GM19099 (cell line): ENCODE data around the gene USP48.

Source experiments
- POLR2A ChIP-seq: IDR thresholded peaks from 3 replicates; pipeline ENCODE4 v1.6.1; 2011; ENCODE audit warnings: low read depth; ENCODE audit not compliant: insufficient read length; ENCODE audit errors: extremely low read depth

USP48 gene

DNA sequence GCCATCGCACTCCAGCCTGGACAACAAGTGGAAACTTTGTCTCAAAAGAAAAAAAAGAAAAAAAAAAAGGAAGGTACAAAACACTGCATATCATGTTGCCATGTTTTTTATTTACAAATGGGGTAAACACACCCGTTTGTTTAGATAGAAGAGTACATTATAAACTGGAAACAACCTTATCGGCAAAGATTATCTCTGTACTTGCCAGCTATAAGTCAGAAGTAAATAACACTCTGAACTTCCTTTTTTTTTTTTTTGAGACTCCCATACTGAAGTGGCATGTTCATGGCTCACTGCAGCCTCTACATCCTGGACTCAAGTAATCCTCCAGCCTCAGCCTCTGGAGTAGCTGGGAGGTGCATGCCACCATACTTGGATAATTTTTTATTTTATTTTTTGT is 21.9 kb downstream of the USP48 start:
- no peak for TF ChIP-seq POLR2A

DNA sequence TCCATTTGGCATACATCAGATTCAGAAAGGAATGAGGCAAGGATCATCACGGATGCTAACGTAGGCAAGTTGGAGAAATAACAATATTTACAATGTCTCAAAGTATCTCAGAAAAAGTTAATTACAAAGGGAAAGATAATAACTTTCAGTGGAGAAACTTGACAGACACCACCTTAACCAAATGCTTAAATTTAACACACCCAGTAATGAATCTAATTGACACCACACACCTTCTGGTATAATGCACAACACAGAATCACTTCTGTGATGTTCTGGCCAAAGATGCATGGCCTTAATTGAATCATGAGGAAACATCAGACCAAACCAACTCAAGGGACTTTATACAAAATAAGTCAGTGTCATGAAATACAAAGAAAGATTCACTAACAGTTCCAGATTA is 23.1 kb downstream of the USP48 start:
- no peak for TF ChIP-seq POLR2A

DNA sequence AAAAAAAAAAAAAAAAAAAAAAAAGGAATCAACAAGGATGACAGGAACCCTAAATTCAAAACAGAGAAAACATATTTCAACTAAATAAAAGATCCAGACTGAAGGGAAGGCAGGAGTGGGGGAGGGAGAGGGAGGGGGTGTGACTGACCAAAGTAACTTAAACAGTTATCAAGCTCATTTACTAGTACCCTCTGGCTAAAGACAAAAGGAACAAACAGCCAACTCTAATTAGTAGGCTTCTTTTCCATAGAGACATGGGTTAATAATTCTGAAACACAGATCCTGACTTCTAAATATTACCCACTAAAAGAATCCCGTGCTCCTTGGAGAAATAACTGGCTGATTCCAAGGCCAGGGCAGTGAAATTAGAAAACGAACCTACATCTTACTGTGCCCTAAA is 23.8 kb downstream of the USP48 start:
- TF ChIP-seq POLR2A, result no peak

DNA sequence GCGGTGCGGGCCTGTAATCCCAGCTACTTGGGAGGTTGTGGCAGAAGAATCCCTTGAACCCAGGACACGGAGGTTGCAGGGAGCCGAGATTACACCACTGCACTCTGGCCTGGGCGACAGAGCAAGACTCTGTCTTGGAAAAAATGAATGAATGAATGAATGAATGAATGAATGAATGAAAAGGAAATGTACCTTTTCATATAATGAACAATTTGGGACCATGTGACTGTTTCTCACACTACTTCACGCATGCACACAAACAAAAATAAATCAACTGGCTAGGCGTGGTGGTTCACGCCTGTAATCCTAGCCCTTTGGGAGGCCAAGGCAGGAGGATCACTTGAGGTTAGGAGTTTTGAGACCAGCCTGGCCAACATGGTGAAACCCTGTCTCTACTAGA is 24.3 kb downstream of the USP48 start:
- TF ChIP-seq POLR2A, result no peak

DNA sequence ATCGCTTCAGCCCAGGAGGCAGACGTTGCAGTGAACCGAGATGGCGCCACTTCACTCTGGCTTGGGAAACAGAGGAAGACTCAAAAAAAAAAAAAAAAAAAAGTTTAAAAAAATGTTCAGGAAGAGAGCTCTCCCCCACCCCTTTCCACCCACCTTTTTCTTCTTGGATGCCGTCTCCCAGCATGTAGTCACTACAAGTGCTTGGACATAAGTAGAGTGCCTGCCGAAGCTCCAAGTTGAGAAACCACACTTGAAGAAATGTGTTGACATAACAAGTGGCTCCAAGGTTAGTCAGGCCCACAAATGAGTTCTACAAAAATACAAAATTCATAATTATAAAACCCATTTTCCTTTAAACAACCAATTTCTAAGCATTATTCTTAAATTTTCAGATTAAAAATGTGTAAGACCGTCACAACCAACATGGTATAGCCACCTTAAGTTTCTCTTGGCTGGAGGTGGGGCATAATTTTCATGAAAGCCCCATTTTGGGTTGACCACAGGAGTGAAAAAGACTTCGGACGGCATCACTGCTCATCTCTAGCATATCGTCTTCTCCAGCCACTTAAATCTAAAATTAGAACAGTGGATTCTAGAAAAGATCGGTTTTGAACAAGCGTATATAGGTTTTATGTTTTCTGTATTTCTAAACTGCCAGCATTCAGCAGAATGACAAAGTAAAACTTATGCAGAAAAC is 26.4 kb downstream of the USP48 start:
- TF ChIP-seq POLR2A, result no peak

DNA sequence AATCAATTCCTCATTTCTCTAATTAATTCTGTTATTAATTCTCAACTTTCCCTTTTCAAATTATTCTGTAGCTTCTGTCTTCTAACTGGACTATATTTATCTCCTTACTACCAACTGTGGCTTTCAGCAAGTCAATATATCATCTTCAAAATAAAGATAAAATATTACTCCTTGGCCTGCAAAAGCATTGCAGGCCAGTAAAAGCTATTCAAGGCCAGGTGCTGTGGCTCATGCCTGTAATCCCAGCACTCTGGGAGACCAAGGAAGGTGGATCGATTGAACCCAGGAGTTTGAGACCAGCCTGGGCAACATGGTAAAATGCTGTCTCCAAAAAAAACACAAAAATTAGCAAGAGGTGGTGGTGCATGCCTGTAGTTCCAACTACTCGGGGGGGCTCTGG is 27.9 kb downstream of the USP48 start:
- TF ChIP-seq POLR2A, result no peak

DNA sequence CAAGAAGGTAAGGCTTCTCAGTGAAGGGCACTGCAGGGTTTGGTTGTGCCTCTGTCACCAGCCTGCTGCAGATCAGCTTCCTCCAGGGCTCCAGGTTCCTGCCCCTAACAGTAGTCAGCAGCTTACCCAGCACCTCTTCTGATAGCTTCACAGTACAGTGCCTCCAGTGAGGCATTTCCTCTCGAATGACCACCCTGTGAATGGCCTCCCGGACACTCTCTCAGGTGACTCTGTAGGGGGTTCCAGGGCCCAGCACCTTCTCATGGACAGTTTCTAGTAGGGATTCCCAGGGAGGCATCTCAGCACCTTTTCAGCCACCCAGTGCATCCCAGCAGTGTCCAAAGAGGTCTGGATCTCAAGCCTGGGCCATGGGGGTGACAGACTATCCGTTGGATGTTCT is 28.4 kb downstream of the USP48 start:
- TF ChIP-seq POLR2A, result no peak

DNA sequence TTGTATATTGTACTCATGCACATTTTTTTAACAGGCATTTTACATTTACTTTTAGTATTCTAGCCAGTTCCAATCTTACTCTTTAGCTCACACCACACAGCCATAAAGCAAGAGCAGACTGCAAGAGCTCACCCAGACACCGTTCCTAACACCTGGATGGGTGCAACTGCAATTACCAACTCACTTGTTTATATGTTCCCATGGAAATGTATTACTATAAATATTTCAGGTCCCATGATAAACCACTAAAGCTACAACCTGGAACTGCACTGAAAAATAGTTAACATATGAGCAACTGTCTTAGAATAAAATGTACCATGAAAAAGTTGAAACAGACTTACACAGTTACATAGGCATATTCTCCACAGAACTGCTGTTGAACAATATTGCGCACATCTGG is 30.8 kb downstream of the USP48 start:
- no peak for TF ChIP-seq POLR2A

DNA sequence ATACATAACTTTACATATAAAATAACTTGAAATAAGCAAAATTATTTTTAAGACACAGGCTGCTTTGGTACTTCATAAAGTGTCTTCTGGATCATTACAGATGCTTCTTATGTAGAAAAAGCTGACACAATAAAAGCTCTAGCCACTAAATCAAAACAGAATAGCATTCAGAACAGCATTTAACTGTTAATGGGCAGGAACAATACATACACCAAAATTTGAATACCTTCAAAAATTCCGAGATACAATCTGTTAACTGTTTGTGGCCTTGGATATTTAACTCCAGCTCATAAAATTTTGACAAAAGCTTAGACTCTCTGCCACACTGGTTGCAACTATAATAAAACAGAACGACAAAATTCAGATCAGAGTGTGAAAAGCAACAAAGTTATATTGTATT is 31.7 kb downstream of the USP48 start:
- TF ChIP-seq POLR2A, result no peak

DNA sequence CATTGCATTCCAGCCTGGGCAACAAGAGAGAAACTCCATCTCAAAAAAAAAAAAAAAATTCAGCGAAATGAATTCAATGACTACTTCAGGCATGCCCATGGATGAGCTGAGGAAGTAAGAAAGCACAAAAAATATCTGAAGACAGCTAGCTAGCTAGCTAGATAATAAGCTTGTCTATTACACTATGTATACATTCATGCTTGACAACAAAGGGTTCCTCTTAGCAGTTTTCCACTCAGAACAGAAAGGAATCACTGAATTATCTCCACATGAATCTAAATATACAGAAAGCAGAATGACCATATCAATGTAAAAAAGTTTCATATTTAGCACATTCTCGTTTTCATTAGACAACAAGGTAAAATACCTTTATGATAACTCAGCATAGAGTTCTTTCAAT is 32.1 kb downstream of the USP48 start:
- no peak for TF ChIP-seq POLR2A

DNA sequence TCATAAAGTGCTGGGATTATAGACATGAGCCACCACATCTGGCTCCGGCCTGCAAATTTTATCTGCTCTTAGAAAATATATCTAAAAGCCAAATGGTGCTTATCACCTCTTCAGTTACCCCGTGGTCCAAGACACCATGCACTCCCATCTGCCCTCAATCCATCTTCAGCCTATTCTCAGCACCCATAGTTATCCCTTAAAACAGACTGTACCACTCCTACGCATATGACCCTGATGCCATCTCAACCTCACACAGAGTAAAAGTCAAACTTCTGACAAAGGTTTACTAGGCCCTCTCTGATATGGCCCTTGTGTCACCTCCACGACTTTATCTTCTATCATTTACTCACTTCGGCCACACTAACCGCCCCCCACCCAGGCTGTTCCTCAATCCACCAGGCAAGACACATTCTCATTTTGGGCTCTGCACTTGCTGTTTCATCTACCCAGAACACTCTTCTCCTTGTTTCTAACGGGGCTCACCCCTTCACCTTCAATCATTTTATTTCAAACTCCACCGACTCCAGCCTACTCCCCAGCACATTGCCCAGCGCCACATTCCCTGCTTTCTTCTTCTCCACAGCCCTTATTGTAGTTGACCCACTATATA is 33.0 kb downstream of the USP48 start:
- TF ChIP-seq POLR2A, result no peak

DNA sequence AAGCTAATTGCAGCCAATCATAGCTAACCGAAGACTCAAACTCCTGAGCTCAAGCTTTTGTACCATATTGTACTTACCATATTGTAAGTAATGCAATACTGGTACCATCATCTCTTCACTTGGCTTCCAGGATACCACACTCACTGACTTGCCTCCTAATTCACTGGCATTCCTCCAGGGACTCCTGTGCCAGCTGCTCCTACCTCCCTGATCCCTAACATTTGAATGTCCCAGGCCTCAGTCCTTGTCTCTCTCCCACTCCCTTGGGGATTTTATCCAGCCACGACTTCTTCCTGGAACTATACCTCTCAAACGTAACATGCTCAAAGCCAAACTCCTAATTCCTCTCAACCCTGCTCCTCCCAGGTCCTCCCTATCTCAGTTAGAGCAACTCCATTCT is 33.8 kb downstream of the USP48 start:
- TF ChIP-seq POLR2A, result no peak

DNA sequence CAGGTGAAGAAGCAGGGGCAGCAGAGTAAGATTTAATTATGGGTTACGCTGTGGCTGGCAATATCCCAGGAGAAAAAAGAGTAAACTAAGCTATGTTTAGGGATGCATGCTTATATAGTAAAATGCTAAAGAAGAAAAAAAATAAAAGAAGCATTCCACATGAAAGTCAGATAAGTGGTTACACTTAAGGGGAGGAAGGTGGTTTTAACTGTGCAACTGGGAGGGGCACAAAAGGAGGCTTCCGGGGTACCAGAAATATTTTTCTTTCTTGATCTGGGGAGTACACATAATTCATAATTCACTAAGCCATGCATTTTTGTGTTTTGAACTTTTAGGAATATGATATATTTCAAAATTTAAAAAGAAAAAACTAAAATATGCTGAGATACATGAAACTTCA is 39.5 kb downstream of the USP48 start:
- no peak for TF ChIP-seq POLR2A

DNA sequence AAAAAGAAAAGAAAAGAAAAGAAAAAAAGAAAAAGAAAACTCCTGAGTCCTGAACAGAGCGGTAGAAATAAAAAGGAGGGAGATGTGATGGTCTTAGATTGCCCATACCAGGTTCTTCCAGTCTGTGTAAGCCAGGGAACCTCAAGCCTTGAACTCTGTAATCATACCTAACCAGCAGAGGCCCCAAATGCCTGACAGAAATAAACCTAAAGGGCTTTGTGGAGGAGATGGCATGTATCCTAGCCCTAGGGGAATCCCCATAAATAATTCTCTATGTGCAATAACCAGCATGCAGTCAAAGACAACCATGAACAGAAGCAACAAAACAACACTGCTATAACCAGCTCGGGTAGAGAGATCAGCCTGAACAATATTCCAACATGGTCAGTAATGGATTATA is 40.4 kb downstream of the USP48 start:
- TF ChIP-seq POLR2A, result no peak

DNA sequence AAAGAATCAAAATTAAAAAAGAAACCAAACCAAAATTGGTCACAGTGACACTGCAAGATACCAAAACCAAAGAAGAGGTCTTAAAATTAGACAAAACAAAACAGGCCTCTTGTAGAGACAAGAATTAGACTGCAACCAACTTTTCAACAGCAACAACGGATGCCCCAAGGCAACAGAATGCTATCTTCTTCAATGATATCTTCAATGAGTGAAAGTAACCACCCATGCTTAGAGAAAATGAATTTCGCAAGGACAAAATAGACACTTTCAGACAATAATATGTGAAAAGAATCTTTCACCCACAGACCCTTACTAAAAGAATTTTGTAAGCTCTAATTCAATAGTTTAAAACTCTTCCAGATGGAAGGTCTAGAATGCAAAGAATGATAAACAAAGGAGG is 41.7 kb downstream of the USP48 start:
- no peak for TF ChIP-seq POLR2A

DNA sequence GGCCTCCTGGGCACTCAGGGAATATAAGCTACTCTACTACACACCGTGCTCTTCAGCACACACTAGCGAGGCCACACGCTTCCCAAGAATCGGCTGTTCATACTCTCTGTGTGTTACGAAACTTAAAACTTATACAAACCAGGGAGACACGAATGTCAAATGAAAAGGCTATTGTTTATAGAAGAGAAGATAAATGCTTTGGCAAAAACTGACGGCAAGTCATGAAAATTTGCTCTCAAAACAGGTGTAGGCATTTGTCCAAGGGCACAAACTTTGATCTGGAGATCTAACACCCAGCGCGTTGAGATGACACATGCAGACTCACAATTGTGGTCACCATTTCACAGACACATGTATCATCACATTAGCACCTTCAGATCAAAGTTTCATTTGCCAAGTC is 46.1 kb downstream of the USP48 start:
- no peak for TF ChIP-seq POLR2A

DNA sequence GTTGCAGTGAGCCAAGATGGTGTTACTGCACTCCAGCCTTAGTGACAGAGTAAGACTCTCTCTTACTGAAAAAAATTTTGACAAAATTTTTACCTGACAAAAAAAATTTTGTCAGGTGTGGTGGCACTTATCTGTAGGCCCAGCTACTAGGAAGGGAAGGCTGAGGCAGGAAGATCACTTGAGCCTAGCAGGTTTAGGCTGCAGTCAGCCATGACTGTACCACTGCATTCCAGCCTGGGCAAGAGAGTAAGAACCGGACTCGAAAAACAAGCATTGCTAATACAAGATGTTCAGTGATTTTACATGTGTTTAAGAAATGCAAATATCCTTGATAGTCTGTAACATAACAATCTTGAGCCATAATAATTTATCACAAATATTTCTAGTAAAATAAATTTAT is 46.9 kb downstream of the USP48 start:
- no peak for TF ChIP-seq POLR2A
